HL-60 (cell line): ENCODE data around the gene AFF1.

Experiments used
- DNase-seq, 2 experiments: peaks; one replicate each; pipeline ENCODE4 v3.0.0-alpha.2; 2010 to 2020; ENCODE audit warnings: low read depth in 1 of 2, low spot score in 1 of 2
- H3K27ac ChIP-seq: fragments of 250-450 bp; sonication (Bioruptor Pico); replicated peaks from 2 replicates; pipeline ENCODE4 v1.5.1; 2020; ENCODE audit warnings: mild to moderate bottlenecking, moderate library complexity
- H3K27me3 ChIP-seq: fragments of 250-450 bp; sonication (Bioruptor Pico); 2 replicates; pipeline ENCODE4 v1.5.1; 2021; ENCODE audit warnings: mild to moderate bottlenecking, moderate library complexity; ENCODE audit not compliant: insufficient read depth, poor library complexity, severe bottlenecking
- H3K4me3 ChIP-seq: replicated peaks from 2 replicates; pipeline ENCODE4 v1.5.1; 2011; ENCODE audit warnings: mild to moderate bottlenecking, control low read depth, low read length; ENCODE audit not compliant: insufficient read depth
- CTCF ChIP-seq: IDR thresholded peaks from one replicate; pipeline ENCODE4 v1.5.1; 2011; ENCODE audit warnings: low read length, control low read depth, inconsistent platforms; ENCODE audit not compliant: insufficient read depth
- GABPA ChIP-seq: IDR thresholded peaks from 2 replicates; pipeline ENCODE4 v1.6.1; 2012; ENCODE audit warnings: low read depth
- POLR2AphosphoS5 ChIP-seq: IDR thresholded peaks from 2 replicates; pipeline ENCODE4 v1.6.1; 2012; ENCODE audit warnings: low read depth
- REST ChIP-seq: IDR thresholded peaks from 2 replicates; pipeline ENCODE4 v1.6.1; 2012; ENCODE audit warnings: low read depth; ENCODE audit not compliant: insufficient replicate concordance
- SPI1 ChIP-seq: IDR thresholded peaks from 2 replicates; pipeline ENCODE4 v1.6.1; 2012; ENCODE audit warnings: low read depth, mild to moderate bottlenecking, borderline replicate concordance

The AFF1 gene

GRCh38 chr4:87050596-87050995 lies 115.8 kb downstream of the AFF1 start:
- Histone ChIP-seq H3K27me3 (no peaks in the 10 kb centered on the region), H3K4me3 (no peak overlapping the region), H3K27ac (no peak overlapping the region)
- DNase-seq, result no peak
- TF ChIP-seq POLR2AphosphoS5 (no peak), SPI1 (no peak), REST (no peak), GABPA (no peak), CTCF (no peak)

- no peak overlapping the region for H3K4me3 ChIP-seq
- TF ChIP-seq SPI1, result no peak
- no peak for TF ChIP-seq CTCF
- no peak for TF ChIP-seq GABPA
- TF ChIP-seq POLR2AphosphoS5, result no peak
- no peak for TF ChIP-seq REST
- no peaks in the 10 kb centered on the region for H3K27me3 ChIP-seq
- no peak for DNase-seq
- no peak overlapping the region; the same call in 1 of the 2 replicates for H3K27ac ChIP-seq
Observed at GRCh38 chr4:87051121-87051713, 116.4 kb downstream of the AFF1 start.

- no peak for DNase-seq
- no peaks in the 10 kb centered on the region for H3K27me3 ChIP-seq
- no peak overlapping the region for H3K4me3 ChIP-seq
- TF ChIP-seq GABPA (no peak), SPI1 (no peak), CTCF (no peak), REST (no peak), POLR2AphosphoS5 (no peak)
- peak overlapping the region; percentile 23; the same call in 1 of the 2 replicates for H3K27ac ChIP-seq
Observed at GRCh38 chr4:87052615-87053014, 117.8 kb downstream of the AFF1 start.
